Measurements from ENCODE around the gene LINGO1.

LINGO1 gene

DNA sequence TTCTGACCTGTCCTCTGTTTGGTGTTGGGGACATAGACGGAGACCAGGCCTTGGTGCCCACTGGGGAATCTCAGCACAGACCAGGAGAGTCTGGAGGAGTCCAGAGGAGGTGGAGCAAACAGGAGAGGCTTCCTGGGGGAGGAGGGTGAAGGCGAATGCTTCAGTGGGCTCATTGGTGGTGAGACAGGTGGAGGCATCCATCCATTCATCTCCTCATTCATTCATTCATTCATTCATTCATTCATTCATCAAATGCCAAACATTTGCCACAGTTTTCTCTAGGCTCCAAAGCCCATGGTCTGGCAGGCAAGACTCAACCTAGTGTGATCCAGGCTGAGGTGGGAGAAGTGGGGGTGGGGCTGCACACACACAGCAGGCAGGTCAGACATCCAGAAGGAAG, 7.9 kb upstream of the LINGO1 start:
- H3K27me3 ChIP-seq (ENCODE audit: control insufficient read depth, insufficient read depth, low read length): peaks cover 4% of the 10 kb centered on the region
- H3K36me3 ChIP-seq (ENCODE audit: control insufficient read depth, low read depth, low read length): no peaks in the 10 kb centered on the region
- no peak overlapping the region for H3K4me3 ChIP-seq (ENCODE audit: low read length)
- peaks cover 9% of the 10 kb centered on the region for H3K4me1 ChIP-seq (ENCODE audit: control insufficient read depth, low read depth, low read length)
- H3K9ac ChIP-seq (ENCODE audit: low read length): no peak overlapping the region
- H3K9me3 ChIP-seq (ENCODE audit: control insufficient read depth, low read depth, low read length): no peaks in the 10 kb centered on the region
- no peak overlapping the region for H3K27ac ChIP-seq (ENCODE audit: low read length)

DNA sequence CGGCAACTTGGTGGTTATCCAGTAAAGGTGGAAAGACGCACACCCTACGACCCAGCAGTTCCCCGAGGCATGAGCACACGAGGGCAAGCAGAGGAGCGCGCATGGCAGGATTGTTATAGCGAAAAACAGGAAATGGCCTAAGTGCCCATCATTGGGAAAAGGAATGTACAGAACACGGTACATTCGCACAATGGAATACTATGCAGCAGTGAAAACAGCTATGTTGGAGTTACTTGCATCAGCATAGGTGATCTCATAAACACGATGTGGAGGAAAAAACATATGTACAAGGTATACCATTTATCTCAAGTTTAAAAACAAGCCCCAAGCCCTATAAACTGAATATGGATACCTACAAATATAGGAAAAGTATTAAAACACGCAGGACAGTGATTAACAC, 6.7 kb upstream of the LINGO1 start:
- Histone ChIP-seq H3K4me3 (ENCODE audit: low read length) (no peak overlapping the region), H3K27ac (ENCODE audit: low read length) (no peak overlapping the region), H3K9me3 (ENCODE audit: control insufficient read depth, low read depth, low read length) (no peaks in the 10 kb centered on the region), H3K36me3 (ENCODE audit: control insufficient read depth, low read depth, low read length) (no peaks in the 10 kb centered on the region), H3K9ac (ENCODE audit: low read length) (no peak overlapping the region), H3K4me1 (ENCODE audit: control insufficient read depth, low read depth, low read length) (peaks cover 17% of the 10 kb centered on the region), H3K27me3 (ENCODE audit: control insufficient read depth, insufficient read depth, low read length) (peaks cover 11% of the 10 kb centered on the region)

DNA sequence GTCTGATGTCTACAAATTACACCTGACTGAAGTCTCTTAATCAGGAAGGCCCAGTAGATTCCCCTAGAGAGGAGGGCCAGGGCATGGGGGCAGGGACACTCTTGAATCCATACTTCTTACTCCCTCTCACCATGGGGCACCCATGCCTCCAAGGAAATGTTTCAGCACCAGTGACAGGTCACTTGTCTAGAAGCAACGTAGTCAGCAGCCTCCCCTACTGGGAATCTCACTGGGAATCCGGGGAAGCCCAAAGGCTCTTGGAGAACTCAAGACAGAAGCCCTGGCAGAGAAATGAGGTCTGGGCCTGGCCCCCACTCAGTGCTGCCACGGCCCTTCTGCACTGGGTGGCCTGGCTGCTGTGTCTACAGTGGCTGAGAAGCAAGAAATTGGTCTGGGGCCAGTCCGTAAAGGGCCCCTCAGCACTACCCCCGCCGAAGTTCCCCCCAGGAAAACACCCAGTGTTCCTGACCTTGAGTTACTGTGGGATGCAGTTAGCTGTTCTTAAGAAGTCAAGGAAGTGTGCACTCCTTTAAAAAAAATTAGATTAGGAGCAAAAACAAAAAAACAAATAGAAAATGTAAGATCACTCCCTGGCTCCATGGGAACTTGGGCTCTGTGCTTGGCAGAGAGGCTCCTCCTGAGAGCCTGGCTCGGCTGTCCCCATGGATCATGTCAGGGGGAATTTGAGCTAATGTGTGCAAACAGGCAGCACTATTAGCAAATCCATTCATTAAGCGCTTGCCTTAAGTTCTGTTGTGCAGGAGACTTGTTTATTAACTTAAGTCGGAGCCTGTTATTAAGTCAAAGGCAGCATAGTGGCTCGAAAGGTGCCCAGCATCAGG, 5.4 kb upstream of the LINGO1 start:
- no peaks in the 10 kb centered on the region for H3K36me3 ChIP-seq (ENCODE audit: control insufficient read depth, low read depth, low read length)
- H3K27ac ChIP-seq (ENCODE audit: low read length): no peak overlapping the region
- no peak overlapping the region for H3K9ac ChIP-seq (ENCODE audit: low read length)
- peaks cover 21% of the 10 kb centered on the region for H3K4me1 ChIP-seq (ENCODE audit: control insufficient read depth, low read depth, low read length)
- peaks cover 11% of the 10 kb centered on the region for H3K27me3 ChIP-seq (ENCODE audit: control insufficient read depth, insufficient read depth, low read length)
- H3K4me3 ChIP-seq (ENCODE audit: low read length): no peak overlapping the region
- H3K9me3 ChIP-seq (ENCODE audit: control insufficient read depth, low read depth, low read length): no peaks in the 10 kb centered on the region

DNA sequence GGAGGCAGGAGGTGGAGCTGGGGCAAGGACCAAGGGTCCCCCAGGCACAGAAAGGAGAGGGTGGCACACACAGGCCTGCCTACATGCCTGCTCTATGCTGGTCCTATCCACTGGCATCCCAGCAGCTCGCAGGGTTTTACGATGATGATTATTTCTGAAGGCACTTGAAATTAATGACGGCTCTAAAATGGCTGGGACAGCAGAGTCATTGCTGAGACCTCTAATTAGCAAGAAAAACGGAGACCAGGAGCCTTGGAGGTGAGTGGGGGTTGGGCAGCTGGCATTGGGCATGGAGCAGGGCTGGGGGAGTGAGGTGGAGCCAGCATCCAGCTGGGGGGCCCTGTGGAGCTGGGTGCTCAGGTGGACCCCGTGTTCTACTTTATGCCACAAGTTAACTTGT, 3.5 kb upstream of the LINGO1 start:
- Histone ChIP-seq H3K4me3 (ENCODE audit: low read length) (no peak overlapping the region), H3K4me1 (ENCODE audit: control insufficient read depth, low read depth, low read length) (peaks cover 24% of the 10 kb centered on the region), H3K9ac (ENCODE audit: low read length) (no peak overlapping the region), H3K27me3 (ENCODE audit: control insufficient read depth, insufficient read depth, low read length) (peaks cover 11% of the 10 kb centered on the region), H3K9me3 (ENCODE audit: control insufficient read depth, low read depth, low read length) (no peaks in the 10 kb centered on the region), H3K27ac (ENCODE audit: low read length) (no peak overlapping the region), H3K36me3 (ENCODE audit: control insufficient read depth, low read depth, low read length) (no peaks in the 10 kb centered on the region)

DNA sequence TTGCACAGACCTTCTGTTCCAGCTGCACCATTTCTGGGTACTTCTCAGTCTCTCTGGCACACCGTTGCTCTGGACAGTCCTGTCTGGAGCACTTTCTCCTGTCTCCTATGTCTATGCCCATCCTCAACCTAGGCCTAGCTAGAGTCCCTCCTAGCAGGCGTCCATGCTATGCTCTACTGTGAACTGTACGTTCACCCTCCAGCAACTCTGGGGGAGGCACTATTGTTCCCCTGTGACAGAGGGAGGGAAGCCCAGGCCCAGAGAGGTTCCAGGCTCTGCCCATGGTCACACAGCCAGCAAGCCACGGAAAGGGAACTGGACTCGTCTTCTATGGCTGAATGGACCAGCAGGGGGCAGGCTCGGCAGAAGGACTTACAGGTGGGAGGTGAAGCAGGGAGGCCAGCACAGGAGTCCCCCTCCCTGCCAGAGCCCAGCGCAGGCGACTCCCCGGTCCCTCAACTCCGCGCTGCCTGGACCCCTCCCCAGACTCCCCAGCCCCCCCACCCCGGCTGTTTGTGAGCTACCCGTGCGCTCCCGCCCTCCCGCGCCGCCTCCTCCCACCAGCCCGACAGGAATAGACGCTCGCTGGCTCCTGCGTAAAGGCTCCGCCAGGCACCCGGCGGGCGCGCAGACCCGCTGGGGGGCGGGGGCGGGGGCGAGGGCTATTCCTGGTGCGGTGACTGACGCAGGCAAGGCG, 1.7 kb upstream of the LINGO1 start:
- Histone ChIP-seq H3K4me1 (ENCODE audit: control insufficient read depth, low read depth, low read length) (peaks cover 42% of the 10 kb centered on the region), H3K9me3 (ENCODE audit: control insufficient read depth, low read depth, low read length) (no peaks in the 10 kb centered on the region), H3K36me3 (ENCODE audit: control insufficient read depth, low read depth, low read length) (peaks cover 2% of the 10 kb centered on the region), H3K9ac (ENCODE audit: low read length) (peak overlapping the region; percentile 47), H3K27me3 (ENCODE audit: control insufficient read depth, insufficient read depth, low read length) (peaks cover 11% of the 10 kb centered on the region), H3K27ac (ENCODE audit: low read length) (peak overlapping the region; percentile 61), H3K4me3 (ENCODE audit: low read length) (peak overlapping the region; percentile 59)

DNA sequence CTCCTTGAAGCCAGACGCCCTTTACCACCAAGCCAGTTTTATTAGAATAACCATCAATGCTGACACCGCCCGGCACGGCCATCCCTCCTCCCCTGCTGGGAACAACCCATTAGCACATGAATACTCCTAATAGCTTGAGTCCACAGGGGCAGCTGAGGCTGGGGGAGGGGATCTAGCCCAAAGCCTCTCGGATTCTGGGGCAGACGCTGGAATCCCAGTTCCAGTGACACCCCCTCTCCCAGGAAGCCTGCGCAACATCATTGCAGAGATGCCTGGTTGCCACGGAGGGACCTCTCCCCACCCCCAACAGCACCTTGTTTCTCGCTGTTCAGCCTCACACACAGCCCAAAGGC, 1.2 kb upstream of the LINGO1 start:
- Histone ChIP-seq H3K4me1 (ENCODE audit: control insufficient read depth, low read depth, low read length) (peaks cover 47% of the 10 kb centered on the region), H3K27ac (ENCODE audit: low read length) (peak overlapping the region; percentile 61), H3K27me3 (ENCODE audit: control insufficient read depth, insufficient read depth, low read length) (peaks cover 11% of the 10 kb centered on the region), H3K4me3 (ENCODE audit: low read length) (peak overlapping the region; percentile 53), H3K9ac (ENCODE audit: low read length) (peak overlapping the region; percentile 47), H3K36me3 (ENCODE audit: control insufficient read depth, low read depth, low read length) (peaks cover 2% of the 10 kb centered on the region), H3K9me3 (ENCODE audit: control insufficient read depth, low read depth, low read length) (no peaks in the 10 kb centered on the region)

DNA sequence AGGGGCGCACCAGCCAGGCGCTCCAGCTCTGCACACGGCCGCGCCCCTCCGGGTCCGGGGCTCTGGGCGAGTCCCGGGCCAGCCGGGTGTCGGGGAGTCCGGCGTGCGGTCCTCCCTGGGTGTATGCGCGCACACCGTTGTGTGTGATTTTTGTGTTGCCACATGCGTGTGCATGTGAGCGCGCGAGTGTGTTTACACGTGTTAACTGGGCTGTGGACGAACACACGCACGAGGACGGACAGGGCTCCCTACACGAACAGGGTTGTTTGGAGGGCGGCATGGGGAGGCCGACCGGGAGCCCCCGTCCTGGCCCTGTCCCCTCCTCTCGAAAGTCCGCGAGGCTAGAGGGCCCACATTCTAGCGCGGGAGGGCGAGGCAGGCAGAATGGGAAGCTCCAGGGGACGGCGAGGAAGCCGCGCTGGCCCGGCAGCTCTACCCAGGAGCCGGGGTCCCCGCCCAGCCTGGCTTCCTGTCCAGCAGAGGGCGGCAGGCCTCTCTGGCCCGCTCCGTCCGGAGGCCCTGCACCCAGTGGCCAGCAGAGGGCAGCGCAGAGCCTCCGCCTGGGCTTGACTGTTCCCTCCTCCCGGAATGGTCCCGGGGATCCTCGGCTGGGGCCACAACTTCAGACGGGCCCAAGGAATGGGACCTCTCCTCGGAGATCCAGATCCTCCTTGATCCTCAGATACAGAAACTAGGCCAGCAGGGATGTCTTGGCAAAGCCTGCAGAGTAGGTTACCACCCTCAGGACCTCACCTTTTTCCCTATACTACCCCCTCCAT, 611 bp upstream of the LINGO1 start:
- Histone ChIP-seq H3K27me3 (ENCODE audit: control insufficient read depth, insufficient read depth, low read length) (peaks cover 11% of the 10 kb centered on the region), H3K9ac (ENCODE audit: low read length) (peak overlapping the region; percentile 70), H3K27ac (ENCODE audit: low read length) (no peak overlapping the region), H3K36me3 (ENCODE audit: control insufficient read depth, low read depth, low read length) (peaks cover 2% of the 10 kb centered on the region), H3K9me3 (ENCODE audit: control insufficient read depth, low read depth, low read length) (no peaks in the 10 kb centered on the region), H3K4me3 (ENCODE audit: low read length) (peak overlapping the region; percentile 70), H3K4me1 (ENCODE audit: control insufficient read depth, low read depth, low read length) (peaks cover 49% of the 10 kb centered on the region)

DNA sequence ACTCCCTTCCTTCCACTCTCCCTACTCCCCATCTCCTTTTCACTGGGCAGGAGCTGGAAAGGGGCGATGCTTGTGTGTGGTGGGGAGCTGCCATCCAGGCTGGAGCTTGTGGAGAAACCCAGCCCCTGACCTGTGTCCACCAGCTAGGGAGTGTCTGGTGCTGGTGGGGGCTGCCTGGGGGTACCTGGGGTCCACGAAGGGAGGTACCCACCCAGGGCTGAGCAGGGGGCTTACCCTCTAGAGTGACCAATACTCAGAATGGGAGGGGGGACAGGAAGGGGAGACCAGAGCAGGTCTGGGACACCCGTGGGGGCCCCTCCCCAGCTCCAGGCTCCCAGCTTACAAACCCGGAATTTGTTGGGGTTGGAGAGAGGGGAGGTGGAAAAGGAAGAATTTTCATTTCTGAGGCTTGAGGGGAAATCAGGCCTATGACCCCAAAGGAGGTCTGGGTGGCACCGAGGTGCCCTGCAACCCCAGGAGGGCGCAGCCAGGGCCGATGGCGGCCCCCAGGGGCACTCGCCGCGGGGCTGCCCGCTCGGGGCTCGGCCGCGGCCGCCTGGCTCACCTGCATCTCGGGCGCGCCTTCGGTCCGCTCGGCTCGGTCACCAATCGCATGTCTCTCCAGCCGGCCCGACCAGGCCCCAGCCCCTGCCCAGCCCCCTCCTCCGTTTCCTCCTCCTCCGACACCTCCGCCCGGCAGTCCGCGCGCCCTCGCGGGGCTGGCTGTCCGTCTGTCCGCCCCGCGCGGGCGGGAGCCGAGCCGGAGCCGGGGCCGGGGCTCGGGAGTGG, 773 bp downstream of the LINGO1 start:
- Histone ChIP-seq H3K27me3 (ENCODE audit: control insufficient read depth, insufficient read depth, low read length) (peaks cover 11% of the 10 kb centered on the region), H3K9me3 (ENCODE audit: control insufficient read depth, low read depth, low read length) (no peaks in the 10 kb centered on the region), H3K4me1 (ENCODE audit: control insufficient read depth, low read depth, low read length) (peaks cover 55% of the 10 kb centered on the region), H3K36me3 (ENCODE audit: control insufficient read depth, low read depth, low read length) (peaks cover 2% of the 10 kb centered on the region), H3K27ac (ENCODE audit: low read length) (no peak overlapping the region), H3K4me3 (ENCODE audit: low read length) (peak overlapping the region; percentile 76), H3K9ac (ENCODE audit: low read length) (peak overlapping the region; percentile 70)

DNA sequence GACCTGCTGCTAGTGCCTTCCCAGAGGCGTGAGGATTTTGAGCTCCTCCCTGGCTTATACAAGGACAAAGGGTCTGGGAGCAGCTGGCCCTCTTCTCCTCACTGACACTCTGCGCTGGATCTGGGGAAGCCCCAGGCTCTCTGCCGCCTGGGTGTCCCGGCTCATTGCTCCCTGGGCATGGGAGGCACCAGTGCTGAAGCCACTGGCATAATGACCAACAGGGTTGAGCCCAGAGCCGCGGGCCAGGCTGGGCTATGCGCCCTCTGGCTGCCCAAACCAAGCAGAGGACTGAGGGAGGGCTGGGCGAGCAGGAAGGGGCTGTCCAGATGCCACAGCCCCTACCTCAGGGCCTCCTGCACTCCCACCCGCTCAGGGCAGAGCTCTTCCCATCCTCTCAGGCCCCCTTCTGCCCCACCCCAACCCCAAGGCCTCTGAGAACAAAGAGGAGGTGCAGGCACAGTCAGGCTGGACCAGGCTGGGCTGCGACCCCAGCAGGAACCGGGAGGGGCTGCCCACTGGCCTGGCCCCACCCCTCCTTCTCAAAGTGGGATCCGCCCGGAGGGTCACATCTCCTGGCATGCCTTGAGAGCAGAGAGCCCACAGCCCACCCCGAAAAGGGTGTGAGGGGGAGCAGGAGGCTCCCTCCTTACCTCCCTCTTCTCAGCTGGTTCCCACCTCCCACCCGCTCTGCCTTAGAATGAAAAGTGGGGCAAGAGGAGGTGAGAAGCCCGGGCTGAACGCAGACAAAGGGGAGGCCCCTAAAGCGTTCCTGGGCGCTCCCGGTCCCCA, 1.6 kb downstream of the LINGO1 start:
- Histone ChIP-seq H3K27me3 (ENCODE audit: control insufficient read depth, insufficient read depth, low read length) (peaks cover 11% of the 10 kb centered on the region), H3K27ac (ENCODE audit: low read length) (no peak overlapping the region), H3K4me3 (ENCODE audit: low read length) (peak overlapping the region; percentile 76), H3K9me3 (ENCODE audit: control insufficient read depth, low read depth, low read length) (no peaks in the 10 kb centered on the region), H3K9ac (ENCODE audit: low read length) (peak overlapping the region; percentile 70), H3K4me1 (ENCODE audit: control insufficient read depth, low read depth, low read length) (peaks cover 60% of the 10 kb centered on the region), H3K36me3 (ENCODE audit: control insufficient read depth, low read depth, low read length) (peaks cover 2% of the 10 kb centered on the region)

DNA sequence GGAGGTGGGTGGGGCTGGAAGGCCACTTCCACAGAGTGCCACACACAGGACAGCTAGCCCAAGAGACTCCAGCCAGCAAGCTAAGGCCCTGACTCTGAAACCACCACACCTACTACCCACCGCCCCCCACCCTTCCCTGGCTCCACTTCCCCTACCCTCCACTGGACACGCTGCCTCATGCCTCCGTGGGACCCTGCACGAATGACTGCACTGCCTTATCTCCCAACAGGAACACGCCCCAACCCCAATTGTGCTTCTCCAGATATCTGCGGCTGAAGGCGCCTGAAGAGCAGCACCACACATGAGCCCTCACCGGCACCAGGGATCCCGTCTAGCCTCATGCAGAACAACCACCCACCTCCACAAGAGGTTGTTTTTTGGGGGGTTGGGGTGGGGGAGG, 2.7 kb downstream of the LINGO1 start:
- no peaks in the 10 kb centered on the region for H3K9me3 ChIP-seq (ENCODE audit: control insufficient read depth, low read depth, low read length)
- no peak overlapping the region for H3K9ac ChIP-seq (ENCODE audit: low read length)
- H3K4me1 ChIP-seq (ENCODE audit: control insufficient read depth, low read depth, low read length): peaks cover 50% of the 10 kb centered on the region
- no peak overlapping the region for H3K27ac ChIP-seq (ENCODE audit: low read length)
- peaks cover 2% of the 10 kb centered on the region for H3K27me3 ChIP-seq (ENCODE audit: control insufficient read depth, insufficient read depth, low read length)
- peak overlapping the region; percentile 76 for H3K4me3 ChIP-seq (ENCODE audit: low read length)
- peaks cover 2% of the 10 kb centered on the region for H3K36me3 ChIP-seq (ENCODE audit: control insufficient read depth, low read depth, low read length)
